HPDE6-E6E7 (cell line): ENCODE measurements around the gene NOS2.
"Not testable (repeated sequence)": the region's sequence is repeated elsewhere in the genome, so short reads cannot be mapped to it uniquely, and the experiment has no call there.

Experiments used
- DNase-seq: peaks from one replicate; pipeline ENCODE4 v3.0.0; 2011; ENCODE audit warnings: missing footprints; ENCODE audit errors: extremely low spot score

NOS2 gene

GRCh38 chr17:27800522-27800921 is at the start of gene NOS2:
Gene NOS2 (minus strand): TSS chr17:27800529. CDS start chr17:27798809, 1,720 bp downstream.
- no peak for DNase-seq

GRCh38 chr17:27849474-27850185 is 49.3 kb upstream of the NOS2 start:
- DNase-seq = no peak

- no peak for DNase-seq
Observed at GRCh38 chr17:27848931-27849330, 48.6 kb upstream of the NOS2 start.

GRCh38 chr17:27846808-27847307 is 46.5 kb upstream of the NOS2 start:
- not testable (repeated sequence) for DNase-seq

GRCh38 chr17:27846042-27846655 is 45.8 kb upstream of the NOS2 start:
- no peak for DNase-seq

DNA sequence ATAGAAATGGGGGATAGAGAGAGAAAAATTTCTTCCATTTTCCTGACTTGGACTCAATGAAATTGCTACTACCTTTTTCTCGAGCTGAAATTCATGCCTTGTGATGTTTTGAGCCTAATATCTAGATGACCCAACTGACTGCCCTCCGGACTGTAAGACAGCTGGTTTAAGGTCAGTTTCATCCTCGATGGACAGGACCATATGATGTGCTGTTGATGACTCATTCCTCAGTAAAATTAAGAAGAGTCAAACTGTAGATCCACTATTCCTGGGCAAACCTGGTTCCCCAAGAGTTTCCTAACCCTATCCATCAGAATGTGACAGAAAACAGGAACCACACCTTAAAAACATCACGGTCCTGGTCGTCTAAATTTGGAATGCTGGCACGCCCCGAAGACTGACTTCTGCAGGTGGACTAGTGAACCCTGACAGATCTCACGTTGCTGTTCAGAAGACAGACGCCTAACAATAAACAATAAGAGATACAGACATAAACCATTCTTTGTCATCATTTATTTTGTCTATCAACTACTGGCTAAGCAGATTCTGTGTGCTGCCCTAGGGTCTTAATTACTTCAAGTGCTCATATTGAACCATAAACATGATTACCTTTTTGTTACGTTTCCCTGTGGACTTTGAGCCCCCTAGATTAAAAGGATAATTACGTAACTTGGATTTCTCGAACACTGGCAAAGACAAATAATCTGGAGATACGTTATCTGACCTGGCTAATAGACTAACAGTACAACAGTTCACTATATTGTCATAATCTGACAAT is 45.1 kb upstream of the NOS2 start:
- DNase-seq = no peak

DNA sequence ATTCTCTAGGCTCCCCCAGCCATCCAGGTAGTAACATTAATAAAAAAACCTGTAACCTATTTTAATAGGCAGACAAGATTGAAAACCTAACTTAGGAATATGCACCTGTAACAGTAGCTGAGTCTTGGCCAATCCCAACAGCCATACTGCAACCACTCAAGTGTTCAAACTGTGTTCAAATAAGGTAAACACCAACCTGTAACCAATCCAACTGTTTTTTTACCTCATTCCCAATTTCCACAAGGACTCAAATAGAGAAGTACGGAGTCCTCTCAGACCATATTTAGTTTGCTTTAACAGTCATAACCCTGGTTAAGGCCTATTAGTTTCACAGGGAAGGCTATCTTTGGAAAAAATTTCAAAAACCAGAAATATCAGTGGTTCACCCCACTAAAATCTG is 40.4 kb upstream of the NOS2 start:
- DNase-seq = no peak

DNA sequence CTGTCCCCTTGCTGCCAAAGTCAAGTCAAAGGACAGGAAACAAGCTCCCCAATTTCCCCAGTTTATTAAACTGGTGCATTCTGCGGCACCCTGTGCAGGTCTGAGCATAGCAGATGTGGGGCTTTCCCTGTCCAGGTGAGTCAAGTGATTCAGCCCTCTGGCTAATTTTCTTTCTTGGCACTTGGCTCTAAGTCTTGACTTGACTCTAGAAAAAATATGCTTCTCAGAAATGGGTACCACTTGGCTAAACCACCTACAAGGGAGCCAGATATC is 40.0 kb upstream of the NOS2 start:
- not testable (repeated sequence) for DNase-seq

DNA sequence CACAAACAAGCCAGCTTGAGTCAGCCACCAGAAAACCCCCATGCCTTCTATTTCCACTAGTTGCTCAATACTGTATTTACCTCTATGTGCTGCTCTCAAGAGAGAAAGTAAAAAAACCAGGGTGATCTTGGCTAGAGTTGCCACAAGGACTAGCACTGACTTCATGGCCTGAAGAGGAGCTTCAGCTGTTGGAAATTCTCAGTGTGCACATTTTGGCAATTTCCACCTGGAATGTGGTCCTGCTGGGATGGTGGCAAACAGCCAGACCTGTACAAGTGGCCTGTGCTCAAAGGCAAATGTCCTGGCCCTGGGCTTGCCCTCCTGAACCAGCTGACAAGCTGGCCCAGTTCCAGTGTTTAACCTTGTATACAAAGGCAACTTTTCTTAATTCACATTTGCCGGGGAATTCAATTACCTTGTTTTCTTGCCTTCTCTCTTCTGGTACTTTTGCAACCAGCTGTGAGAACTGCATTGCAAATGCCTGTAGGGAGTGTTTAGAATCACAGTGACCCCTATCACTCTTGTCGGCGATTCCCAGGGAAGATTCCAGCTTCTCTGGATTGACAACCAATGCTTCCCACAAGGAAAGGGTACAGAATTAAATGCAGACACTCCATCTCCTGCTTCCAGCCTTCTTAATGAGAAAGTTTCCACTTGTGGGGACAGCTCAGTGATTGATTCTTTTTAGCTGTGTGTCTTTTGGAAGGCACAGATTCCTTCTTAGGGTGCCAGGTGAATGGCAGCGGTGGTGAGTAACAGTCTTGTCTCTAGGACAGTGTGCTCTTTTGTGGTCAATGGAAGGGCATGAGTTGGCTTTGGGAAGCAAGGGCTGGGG is 39.5 kb upstream of the NOS2 start:
- not testable (repeated sequence) for DNase-seq

GRCh38 chr17:27838607-27839006 is 38.3 kb upstream of the NOS2 start:
- not testable (repeated sequence) for DNase-seq

GRCh38 chr17:27837769-27838168 is 37.4 kb upstream of the NOS2 start:
- DNase-seq = not testable (repeated sequence)

DNA sequence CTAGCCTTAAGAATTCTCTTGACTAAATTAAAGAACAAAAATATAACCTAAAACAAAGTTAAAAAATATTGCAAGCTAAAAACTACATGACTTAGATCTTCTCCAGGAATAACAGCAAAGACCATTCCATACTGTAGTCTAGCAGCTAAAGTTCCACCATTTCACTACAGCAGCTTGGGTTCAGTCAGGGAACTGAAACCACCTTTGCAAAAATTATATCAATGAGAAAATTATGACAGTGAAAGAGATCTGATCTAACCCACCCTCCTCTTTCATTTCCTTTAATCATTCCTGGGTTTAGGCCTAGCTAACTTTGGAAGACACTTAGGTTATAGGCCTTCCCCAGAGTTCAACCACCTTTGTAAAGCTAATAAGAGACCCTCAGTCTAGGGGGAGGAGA is 36.3 kb upstream of the NOS2 start:
- DNase-seq = no peak

DNA sequence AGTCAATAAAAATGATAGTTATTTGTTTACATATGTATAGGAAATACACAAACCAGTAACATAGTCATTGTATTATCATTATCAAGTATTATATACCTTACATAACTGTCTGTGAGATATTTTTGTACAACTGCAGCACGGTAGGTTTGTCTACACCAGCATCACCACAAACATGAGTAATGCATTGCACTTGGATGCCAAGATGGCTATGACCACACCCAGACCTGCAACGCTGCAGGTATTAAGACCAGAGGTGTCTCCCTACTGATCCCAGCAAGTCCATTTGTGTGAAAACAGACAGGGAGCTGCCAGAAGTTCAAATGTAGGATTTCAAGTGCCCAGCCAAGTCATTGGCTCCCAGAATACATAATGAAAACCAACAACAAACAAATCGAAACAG is 34.2 kb upstream of the NOS2 start:
- no peak for DNase-seq

GRCh38 chr17:27832831-27833230 is 32.5 kb upstream of the NOS2 start:
- no peak for DNase-seq

DNA sequence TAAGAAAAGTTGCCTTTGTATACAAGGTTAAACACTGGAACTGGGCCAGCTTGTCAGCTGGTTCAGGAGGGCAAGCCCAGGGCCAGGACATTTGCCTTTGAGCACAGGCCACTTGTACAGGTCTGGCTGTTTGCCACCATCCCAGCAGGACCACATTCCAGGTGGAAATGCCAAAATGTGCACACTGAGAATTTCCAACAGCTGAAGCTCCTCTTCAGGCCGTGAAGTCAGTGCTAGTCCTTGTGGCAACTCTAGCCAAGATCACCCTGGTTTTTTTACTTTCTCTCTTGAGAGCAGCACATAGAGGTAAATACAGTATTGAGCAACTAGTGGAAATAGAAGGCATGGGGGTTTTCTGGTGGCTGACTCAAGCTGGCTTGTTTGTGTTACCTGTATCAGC is 29.6 kb upstream of the NOS2 start:
- DNase-seq = not testable (repeated sequence)

- not testable (repeated sequence) for DNase-seq
Observed at GRCh38 chr17:27829143-27829711, 28.9 kb upstream of the NOS2 start.

GRCh38 chr17:27825459-27825858 is 25.1 kb upstream of the NOS2 start:
- DNase-seq = no peak

- DNase-seq = no peak
Observed at GRCh38 chr17:27824745-27825144, 24.4 kb upstream of the NOS2 start.

DNA sequence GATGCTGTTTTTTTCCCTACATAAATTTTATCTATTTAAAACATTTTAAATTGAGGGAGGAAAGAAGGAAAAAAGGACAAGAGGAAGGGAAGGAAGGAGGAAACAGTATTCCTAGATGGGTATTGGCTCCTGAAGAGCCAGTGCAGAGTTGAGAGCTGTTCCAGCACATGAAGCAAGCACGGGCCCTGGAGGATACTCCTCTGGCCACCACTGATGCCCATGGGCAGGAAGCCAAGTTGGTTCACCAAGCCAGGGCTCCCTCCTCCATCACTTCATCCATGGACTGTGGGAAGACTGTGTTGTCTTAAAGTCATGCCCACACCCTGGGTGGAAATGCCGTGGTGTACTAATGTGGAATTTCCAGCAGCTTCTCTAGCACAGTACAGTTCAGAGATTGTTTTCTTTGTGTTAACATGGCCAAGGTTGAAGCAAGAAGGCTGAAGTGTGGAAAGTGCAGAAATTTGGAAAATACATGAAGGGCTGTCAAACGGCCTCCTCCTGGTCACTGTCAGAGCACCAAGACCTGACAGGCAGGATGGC is 23.9 kb upstream of the NOS2 start:
- DNase-seq = no peak

- not testable (repeated sequence) for DNase-seq
Observed at GRCh38 chr17:27822108-27822507, 21.8 kb upstream of the NOS2 start.

- no peak for DNase-seq
Observed at GRCh38 chr17:27821318-27821717, 21.0 kb upstream of the NOS2 start.
